K562 (cell line): ENCODE data around the gene PYGM. TPM values are rescaled to one million over a fixed set of nuclear protein-coding genes. Genes with fewer than 3 reads are reported as not detected.
A peak's percentile ranks its signal among the peaks of the same experiment; 100 is the strongest.

ENCODE experiments used
- KDM5B ChIP-seq: fragments of 200-600 bp; sonication (generic); IDR thresholded peaks from 2 replicates; pipeline ENCODE4 v1.6.1; 2012; ENCODE audit warnings: low read depth, mild to moderate bottlenecking, moderate library complexity, low read length, control low read depth, inconsistent platforms; ENCODE audit not compliant: insufficient replicate concordance
- NR2C1 ChIP-seq, 2 experiments: fragments of 450-650 bp; IDR thresholded peaks; 2 replicates each; pipeline ENCODE4 v1.6.1; 2017; ENCODE audit warnings: mild to moderate bottlenecking in 2 of 2, antibody characterized with exemption in 1 of 2, inconsistent platforms in 1 of 2, missing compliant biosample characterization in 1 of 2, missing genetic modification characterization in 1 of 2
- SAFB2 ChIP-seq: fragments of 200-400 bp; formaldehyde crosslinking; IDR thresholded peaks from 2 replicates; pipeline ENCODE4 v1.6.1; 2018; ENCODE audit warnings: borderline replicate concordance, low read length, low read depth, moderate library complexity; ENCODE audit not compliant: severe bottlenecking
- SMARCC2 ChIP-seq: fragments of 450-650 bp; IDR thresholded peaks from 2 replicates; pipeline ENCODE4 v1.6.1; 2017; ENCODE audit warnings: antibody characterized with exemption, moderate library complexity, mild to moderate bottlenecking, low read depth
- SRSF7 ChIP-seq: fragments of 200-400 bp; formaldehyde crosslinking; optimal IDR thresholded peaks from 2 replicates; pipeline ENCODE3; 2017; ENCODE audit warnings: mild to moderate bottlenecking, low read depth, low read length
- TAF15 ChIP-seq: fragments of 200-400 bp; formaldehyde crosslinking; IDR thresholded peaks from 2 replicates; pipeline ENCODE4 v1.6.1; 2017; ENCODE audit warnings: mild to moderate bottlenecking, low read depth, low read length, moderate library complexity
- TGIF2 ChIP-seq: sonication (generic); formaldehyde crosslinking; IDR thresholded peaks from 2 replicates; pipeline ENCODE4 v1.8.1; 2022; ENCODE audit warnings: mild to moderate bottlenecking, missing genetic modification reagents, moderate library complexity
- TRIM28 ChIP-seq: fragments of 450-650 bp; IDR thresholded peaks from 2 replicates; pipeline ENCODE4 v1.6.1; 2017
- XRCC3 ChIP-seq: fragments of 450-650 bp; IDR thresholded peaks from 2 replicates; pipeline ENCODE4 v1.6.1; 2017; ENCODE audit warnings: mild to moderate bottlenecking, moderate library complexity
- ZBTB9 ChIP-seq: fragments of 450-650 bp; formaldehyde crosslinking; IDR thresholded peaks from 2 replicates; pipeline ENCODE4 v1.4.0; 2020; ENCODE audit warnings: mild to moderate bottlenecking, moderate library complexity
- ZNF277 ChIP-seq: fragments of 250-450 bp; sonication (Bioruptor Pico); IDR thresholded peaks from 2 replicates; pipeline ENCODE4 v1.8.0; 2022; ENCODE audit warnings: inconsistent platforms, mild to moderate bottlenecking, moderate library complexity, borderline replicate concordance
- ZNF347 ChIP-seq: fragments of 450-650 bp; formaldehyde crosslinking; IDR thresholded peaks from 2 replicates; pipeline ENCODE4 v1.4.0; 2020; ENCODE audit warnings: low read depth, mild to moderate bottlenecking, moderate library complexity
- polyA plus RNA-seq, 8 experiments: library from polyadenylated mRNA; depleted of rRNA in 4 of 8; stranded (reverse) in 5 of 8; unstranded in 3 of 8; fragments of >200 nt; fragmentation: Nextera tagmentation in 2 of 8; fragmentation: Illumina TruSeq in 1 of 8; extraction: Ambion mirVana in 2 of 8; extraction: Trizol in 1 of 8; gene quantifications; 2 replicates each; pipeline versions ENCODE4 v1.2.1 to v1.2.3, GENCODE V29; 2011 to 2014; ENCODE audit warnings: inconsistent platforms in 1 of 8, missing spikeins in 1 of 8
- total RNA-seq, 7 experiments: library from RNA; depleted of rRNA in 6 of 7; stranded (reverse); fragments of >200 nt in 6 of 7; fragmentation: Illumina TruSeq in 2 of 7; extraction: Trizol in 2 of 7; gene quantifications; 2 replicates each; pipeline versions ENCODE4 v1.2.1 to v1.2.3, GENCODE V29; 2011 to 2021; ENCODE audit warnings: low replicate concordance in 1 of 7
- TF ChIP-seq, protein P1 (sequence below), 2 experiments: fragments of 450-650 bp; formaldehyde crosslinking in 1 of 2; IDR thresholded peaks; 2 replicates each; pipeline versions ENCODE4 v1.4.0 to v1.6.1; 2014 to 2020; ENCODE audit warnings: mild to moderate bottlenecking in 2 of 2, borderline replicate concordance in 1 of 2, low read depth in 1 of 2
- TF ChIP-seq, protein P2 (sequence below): fragments of 250-450 bp; sonication (Bioruptor Pico); IDR thresholded peaks from 2 replicates; pipeline ENCODE4 v1.4.0; 2020; ENCODE audit warnings: mild to moderate bottlenecking

PYGM gene
- total and polyA plus RNA-seq, 9 of the 15 experiments (the other 6 are each of a cell fraction or from before 2014, with no cell fraction given) = 0.07 to 1.5 (median 0.68) TPM

GRCh38 chr11:64742889-64743590, 16.7 kb downstream of the PYGM start (continued):
- TF ChIP-seq, protein P1, sequence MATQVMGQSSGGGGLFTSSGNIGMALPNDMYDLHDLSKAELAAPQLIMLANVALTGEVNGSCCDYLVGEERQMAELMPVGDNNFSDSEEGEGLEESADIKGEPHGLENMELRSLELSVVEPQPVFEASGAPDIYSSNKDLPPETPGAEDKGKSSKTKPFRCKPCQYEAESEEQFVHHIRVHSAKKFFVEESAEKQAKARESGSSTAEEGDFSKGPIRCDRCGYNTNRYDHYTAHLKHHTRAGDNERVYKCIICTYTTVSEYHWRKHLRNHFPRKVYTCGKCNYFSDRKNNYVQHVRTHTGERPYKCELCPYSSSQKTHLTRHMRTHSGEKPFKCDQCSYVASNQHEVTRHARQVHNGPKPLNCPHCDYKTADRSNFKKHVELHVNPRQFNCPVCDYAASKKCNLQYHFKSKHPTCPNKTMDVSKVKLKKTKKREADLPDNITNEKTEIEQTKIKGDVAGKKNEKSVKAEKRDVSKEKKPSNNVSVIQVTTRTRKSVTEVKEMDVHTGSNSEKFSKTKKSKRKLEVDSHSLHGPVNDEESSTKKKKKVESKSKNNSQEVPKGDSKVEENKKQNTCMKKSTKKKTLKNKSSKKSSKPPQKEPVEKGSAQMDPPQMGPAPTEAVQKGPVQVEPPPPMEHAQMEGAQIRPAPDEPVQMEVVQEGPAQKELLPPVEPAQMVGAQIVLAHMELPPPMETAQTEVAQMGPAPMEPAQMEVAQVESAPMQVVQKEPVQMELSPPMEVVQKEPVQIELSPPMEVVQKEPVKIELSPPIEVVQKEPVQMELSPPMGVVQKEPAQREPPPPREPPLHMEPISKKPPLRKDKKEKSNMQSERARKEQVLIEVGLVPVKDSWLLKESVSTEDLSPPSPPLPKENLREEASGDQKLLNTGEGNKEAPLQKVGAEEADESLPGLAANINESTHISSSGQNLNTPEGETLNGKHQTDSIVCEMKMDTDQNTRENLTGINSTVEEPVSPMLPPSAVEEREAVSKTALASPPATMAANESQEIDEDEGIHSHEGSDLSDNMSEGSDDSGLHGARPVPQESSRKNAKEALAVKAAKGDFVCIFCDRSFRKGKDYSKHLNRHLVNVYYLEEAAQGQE (IDR thresholded peaks at IDR 0.05; ENCODE audit: borderline replicate concordance) = peak; percentile 37; the same call in 1 of the 2 replicates
- TF ChIP-seq, protein P1 (CRISPR knock-in tag; IDR thresholded peaks at IDR 0.05; ENCODE audit: low read depth) = no peak
- TF ChIP-seq SMARCC2 (no peak), SAFB2 (no peak), ZNF277 (CRISPR knock-in tag) (no peak), KDM5B (no peak), TAF15 (no peak), TRIM28 (no peak), SRSF7 (no peak), ZBTB9 (peak; percentile 21; the same call in 1 of the 2 replicates), TGIF2 (no peak), XRCC3 (no peak), NR2C1 (IDR thresholded peaks at IDR 0.05) (no peak), NR2C1 (tag; IDR thresholded peaks at IDR 0.05) (no peak), ZNF347 (no peak)
- TF ChIP-seq, protein P2, sequence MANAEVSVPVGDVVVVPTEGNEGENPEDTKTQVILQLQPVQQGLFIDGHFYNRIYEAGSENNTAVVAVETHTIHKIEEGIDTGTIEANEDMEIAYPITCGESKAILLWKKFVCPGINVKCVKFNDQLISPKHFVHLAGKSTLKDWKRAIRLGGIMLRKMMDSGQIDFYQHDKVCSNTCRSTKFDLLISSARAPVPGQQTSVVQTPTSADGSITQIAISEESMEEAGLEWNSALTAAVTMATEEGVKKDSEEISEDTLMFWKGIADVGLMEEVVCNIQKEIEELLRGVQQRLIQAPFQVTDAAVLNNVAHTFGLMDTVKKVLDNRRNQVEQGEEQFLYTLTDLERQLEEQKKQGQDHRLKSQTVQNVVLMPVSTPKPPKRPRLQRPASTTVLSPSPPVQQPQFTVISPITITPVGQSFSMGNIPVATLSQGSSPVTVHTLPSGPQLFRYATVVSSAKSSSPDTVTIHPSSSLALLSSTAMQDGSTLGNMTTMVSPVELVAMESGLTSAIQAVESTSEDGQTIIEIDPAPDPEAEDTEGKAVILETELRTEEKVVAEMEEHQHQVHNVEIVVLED (CRISPR knock-in tag) = no peak
